Activated naive CD4-positive, alpha-beta T cell treated with Interleukin-2 at 50 U/mL for 16 hours (primary cell): ENCODE measurements around the gene PYCARD.
"Not testable (repeated sequence)": the region's sequence is repeated elsewhere in the genome, so short reads cannot be mapped to it uniquely, and the experiment has no call there.

Experiments used
- DNase-seq: peaks from one replicate; pipeline ENCODE4 v3.0.0-alpha.2; 2020

PYCARD gene

DNA sequence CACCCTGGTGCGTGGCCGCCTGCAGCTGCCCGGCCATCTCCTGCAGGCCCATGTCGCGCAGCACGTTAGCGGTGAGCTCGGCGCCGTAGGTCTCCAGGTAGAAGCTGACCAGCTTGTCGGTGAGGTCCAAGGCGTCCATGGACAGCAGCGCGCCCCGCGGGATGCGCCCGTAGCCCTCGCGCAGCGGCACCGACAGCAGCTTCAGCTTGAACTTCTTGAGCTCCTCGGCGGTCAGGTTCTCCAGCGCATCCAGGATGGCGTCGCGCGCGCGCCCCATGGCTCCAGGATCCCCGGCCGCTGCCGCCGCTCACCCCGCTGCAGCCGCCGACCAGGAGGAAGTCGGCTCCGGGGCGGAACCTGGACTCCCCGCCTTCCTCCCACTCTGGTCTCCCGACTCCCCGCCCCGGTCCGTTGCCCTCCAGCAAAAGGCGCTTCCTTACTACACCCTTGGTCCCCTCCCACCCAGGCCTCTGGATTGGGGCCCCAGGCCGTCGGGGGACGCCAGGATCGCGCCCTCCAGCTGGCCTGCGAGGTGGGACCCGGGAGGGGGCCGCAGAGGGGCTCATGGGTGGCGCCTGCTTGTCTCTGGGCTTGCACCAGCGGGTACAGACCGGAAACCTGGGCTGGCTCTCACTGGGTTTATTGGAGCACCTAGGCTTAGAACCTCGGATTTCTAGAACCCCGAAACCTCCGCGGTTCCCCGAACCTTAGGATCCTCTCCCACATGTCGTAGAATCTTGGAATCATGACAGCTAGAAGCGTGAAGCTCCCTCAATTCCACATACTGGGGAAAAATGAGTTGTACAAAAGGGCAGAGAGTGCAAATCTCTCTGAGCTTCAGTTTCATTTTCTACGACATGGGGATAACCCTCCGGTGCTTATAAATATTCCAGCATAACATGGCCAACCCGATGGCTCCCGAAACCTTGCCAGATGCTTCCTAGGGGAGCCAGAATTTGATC lies at the start of gene PYCARD:
PYCARD (minus strand) TSS at position 347 of the 962 bp plus-strand sequence; CDS start at position 277, 70 bp downstream.
- DNase-seq, result peak; percentile 33

DNA sequence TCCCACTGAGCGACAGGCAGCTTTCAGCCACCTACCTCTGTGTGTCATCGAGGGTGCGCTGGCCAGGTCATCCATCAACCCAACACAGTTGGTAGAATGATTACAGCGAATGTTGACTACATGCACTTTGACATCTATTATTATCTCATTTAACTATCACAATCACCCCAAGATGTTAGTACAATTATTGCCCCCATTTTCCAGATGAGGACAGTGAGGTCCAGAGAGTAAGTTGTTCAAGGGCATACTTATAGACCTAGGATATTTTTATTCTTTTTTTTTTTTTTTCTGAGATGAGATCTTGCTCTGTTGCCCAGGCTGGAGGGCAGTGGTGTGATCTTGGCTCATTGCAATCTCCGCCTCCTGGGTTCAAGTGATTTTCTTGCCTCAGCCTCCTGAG lies 48.9 kb upstream of the PYCARD start:
- DNase-seq, result no peak

DNA sequence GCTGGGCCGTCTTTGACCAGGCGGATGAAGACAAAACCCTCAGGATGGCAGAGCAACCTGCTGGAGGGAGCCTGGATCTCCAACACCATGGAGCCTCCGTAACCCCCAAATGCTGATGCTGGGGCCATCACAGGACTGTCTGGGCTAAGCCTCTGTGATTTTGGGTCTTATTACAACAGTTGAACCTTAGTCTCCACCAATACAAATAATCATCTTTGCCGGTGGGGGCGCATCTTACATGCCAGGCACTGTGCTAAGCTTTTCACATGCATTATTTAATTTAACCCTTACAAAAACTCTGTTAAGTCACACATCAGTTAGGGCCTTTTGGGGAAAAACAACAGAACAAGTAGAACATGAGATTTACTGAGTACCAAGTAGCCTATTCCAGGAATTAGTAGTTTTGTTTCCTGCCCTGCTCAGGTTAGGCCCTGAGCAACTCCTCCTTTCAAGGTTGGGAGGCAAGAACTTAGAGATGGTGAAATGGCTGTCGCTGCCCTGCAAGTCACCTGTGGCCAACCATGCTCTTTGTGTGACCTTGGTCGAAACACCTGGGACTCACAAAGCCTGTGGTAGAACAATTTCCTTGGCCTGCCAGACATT lies 48.3 kb upstream of the PYCARD start:
- no peak for DNase-seq

DNA sequence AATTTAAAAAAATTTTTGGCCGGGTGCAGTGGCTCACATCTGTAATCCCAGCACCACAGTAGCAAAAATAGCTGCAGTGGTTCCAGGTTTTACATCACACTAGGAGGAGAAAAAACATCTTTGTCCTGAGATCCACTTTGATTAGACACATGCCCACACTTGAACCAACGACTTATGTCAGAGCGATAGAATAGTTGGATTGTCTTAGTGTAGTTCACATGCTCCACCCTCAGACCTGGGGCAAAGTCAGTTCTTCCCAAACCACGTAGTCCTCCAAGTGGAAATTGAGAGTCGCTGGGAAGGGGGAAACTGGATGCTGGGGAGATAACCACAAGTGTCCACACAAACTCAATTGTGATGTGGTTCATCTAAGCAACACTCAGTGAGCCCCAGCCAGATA lies 45.8 kb upstream of the PYCARD start:
- no peak for DNase-seq

DNA sequence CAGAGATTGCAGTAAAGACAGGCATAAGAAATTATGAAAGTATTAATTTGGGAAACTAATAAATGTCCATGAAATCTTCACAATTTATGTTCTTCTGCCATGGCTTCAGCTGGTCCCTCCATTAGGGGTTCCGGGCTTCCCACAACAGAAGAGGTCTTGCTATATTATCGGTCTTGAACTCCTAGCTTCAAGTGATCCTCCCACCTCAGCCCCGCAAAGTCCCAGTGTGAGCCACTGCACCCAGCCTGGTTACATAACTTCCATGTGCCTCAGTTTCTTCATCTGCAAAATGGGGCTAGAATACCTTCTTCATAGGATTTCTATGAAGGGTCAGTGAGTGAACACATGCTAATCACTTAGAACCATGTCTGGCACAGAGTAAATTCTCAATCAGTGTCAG lies 43.7 kb upstream of the PYCARD start:
- no peak for DNase-seq

DNA sequence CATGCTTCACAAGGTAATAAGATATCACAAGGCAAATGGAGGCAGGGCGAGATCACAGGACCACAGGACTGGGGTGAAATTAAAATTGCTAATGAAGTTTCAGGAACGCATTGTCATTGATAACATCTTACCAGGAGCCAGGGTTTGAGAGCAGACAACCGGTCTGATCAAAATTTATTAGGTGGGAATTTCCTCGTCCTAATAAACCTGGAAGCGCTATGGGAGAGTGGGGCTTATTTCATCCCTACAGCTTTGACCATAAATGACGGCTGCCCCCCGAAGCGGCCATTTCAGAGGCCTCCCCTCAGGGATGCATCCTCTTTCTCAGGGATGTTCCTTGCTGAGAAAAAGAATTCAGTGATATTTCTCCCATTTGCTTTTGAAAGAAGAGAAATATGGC lies 43.0 kb upstream of the PYCARD start:
- DNase-seq, result not testable (repeated sequence)

DNA sequence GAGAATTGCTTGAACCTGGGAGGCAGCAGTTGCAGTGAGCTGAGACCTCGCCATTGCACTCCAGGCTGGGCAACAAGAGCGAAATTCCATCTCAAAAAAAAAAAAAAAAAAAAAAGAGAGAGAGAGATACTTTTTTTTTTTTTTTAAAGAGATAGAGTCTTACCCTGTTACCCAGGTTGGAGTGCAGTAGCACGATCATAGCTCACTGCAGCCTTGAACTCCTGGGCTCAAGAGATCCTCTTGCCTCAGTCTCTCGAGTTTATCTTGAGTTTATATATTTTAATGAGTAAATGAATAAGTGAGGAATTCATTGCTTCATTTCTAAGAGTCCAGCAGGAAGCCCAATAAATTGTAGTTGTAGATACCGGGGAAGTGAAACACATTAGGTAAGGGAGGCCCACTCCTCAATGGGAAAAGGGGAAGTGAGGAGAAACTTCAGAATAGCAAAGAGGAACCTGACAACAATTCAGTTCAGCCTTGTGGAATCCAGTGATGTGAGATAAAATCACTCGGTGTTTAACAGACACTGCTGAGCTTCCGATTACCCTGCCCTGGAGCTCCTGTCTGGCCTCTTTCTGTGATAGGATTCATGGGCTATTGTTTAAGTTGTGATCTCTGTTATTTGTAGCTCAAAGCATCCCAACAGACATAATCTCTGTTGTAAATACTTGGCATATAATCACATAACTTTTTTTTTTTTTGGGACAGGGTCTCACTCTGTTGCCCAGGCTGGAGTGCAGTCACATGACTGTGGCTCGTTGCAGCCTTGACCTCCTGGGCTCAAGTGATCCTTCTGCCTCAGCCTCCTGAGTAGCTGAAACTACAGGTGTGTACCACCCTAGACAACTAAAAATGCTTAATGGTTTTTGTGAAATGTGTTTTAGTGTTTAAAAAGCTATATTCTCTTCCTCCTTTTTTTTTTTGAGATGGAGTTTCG lies 41.4 kb upstream of the PYCARD start:
- no peak for DNase-seq

DNA sequence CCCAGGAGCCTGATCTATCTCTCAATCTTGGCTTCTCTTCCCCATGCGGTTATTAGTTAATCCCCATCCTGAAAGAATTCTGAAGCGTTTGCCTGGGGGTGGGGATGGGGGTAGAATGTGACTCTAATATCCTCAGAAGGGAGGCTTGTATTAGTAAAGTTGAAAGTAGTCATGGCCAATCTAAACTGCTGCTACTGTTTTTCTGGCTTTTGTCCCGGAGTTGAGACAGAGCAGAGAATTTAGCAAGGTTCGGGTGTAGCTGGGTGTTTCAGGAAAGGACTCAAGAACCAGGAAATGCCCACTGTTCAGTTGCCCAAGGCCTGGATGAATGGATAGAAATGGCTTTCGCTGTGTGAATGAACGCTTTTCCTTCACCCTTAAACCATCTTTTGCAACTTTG lies 39.6 kb upstream of the PYCARD start:
- no peak for DNase-seq

DNA sequence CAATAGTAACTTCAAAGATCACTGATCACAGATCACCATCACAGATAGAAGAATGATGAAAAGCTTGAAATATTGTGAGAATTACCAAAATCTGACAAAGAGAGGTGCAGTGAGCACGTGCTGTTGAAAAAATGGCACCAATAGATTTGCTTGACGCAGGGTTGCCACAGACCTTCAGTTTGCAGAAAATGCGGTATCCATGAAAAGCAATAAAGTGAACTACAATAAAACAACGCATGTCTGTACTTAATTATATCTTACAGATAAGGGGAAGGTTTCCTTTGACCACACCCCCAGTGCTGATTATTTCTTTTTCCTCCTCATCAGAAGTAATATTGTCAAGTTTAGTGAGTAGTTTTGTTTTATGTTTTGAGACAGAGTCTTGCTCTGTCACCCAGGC lies 35.5 kb upstream of the PYCARD start:
- no peak for DNase-seq

DNA sequence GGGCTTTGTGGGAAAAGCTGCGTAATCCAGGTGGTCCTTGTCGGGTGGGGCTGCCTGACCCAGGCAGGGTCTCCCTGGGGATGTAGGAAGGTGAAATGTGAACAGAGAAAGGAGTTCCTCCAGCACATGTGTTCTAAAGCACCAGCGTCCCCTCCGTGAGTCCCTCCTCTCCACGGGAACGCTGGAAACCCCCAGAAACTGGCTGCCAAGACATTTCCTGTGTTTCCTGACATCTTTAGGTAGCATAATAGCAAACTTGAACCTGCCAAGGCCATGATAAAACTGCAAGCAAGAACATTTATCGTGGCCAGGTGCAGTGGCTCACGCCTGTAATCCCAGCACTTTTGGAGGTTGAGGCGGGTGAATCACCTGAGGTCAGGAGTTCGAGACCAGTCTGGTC lies 26.9 kb upstream of the PYCARD start:
- DNase-seq, result no peak

DNA sequence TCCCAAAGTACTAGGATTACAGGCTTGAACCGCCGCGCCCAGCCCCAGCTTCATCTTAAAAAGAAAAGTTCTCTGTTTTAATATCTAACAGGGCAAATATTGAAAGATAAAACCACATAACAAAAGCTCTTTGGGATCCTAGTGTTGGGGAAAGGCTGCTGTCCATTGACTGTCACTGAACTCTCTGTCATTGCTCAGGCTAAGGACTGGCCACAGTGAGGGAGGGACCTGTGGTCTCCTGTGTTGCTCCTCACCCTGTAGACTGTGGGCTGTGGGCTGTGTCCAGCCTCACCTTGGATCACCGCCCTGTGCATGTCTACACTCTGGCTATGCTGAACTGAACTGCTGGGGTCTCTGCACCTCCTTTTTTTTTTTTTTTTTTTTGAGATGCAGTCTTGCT lies 25.6 kb upstream of the PYCARD start:
- DNase-seq, result no peak

DNA sequence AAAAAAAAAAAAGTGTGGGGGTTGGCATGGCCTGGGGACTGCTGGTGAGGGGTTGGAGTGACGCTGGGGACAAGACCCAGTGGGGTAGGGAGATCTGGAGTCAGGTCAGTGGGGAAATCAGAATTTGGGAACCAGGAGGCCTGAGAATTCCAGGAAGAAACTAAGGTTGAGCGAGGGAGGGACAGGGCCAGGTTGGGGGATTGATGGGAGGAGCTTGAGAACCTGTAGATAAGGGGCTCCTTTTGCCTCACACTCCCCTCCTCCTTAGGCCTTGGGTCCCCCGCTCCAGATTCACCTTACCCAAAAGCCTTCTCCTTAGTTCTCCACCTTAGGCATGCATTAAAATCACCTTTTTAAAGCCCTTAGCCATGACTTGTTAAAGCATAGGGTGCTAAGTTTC lies 22.6 kb upstream of the PYCARD start:
- DNase-seq, result no peak

DNA sequence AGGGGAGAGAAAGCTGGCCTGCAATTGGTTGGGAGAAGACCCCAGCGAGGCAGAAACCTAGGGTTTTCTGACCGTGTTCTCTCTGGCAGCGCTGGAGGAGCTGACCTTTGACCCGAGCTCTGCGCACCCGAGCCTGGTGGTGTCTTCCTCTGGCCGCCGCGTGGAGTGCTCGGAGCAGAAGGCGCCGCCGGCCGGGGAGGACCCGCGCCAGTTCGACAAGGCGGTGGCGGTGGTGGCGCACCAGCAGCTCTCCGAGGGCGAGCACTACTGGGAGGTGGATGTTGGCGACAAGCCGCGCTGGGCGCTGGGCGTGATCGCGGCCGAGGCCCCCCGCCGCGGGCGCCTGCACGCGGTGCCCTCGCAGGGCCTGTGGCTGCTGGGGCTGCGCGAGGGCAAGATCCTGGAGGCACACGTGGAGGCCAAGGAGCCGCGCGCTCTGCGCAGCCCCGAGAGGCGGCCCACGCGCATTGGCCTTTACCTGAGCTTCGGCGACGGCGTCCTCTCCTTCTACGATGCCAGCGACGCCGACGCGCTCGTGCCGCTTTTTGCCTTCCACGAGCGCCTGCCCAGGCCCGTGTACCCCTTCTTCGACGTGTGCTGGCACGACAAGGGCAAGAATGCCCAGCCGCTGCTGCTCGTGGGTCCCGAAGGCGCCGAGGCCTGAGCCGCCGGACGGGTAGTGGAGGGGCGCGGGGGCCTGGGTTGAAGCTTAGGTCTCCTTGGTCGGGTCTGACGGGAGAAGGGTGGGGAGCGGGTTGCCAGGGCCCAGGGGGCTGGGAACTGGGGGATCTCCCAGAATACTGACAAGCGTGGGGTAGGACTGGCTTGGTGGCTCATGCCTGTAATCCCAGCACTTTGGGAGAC lies 21.8 kb upstream of the PYCARD start:
- DNase-seq, result no peak

DNA sequence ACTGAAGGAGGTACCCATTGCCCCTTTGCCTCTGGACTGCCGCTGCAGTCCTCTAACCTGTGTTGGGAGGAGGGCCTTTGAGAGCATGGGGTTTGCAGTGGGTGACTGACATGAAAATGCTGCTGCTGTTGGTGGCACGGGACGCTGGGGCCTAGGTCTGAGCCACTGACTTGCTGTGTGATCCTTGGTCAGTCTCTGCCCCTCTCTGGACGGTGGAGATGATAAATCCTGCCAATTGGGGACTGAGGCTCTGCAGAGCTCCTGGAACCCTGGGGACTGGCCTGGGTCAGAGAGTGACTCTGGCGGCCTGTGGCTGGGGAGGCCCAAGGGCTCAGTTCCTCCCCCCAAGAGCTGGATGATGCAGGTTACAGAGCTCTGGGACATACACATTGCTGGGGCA lies 20.5 kb upstream of the PYCARD start:
- DNase-seq, result no peak

DNA sequence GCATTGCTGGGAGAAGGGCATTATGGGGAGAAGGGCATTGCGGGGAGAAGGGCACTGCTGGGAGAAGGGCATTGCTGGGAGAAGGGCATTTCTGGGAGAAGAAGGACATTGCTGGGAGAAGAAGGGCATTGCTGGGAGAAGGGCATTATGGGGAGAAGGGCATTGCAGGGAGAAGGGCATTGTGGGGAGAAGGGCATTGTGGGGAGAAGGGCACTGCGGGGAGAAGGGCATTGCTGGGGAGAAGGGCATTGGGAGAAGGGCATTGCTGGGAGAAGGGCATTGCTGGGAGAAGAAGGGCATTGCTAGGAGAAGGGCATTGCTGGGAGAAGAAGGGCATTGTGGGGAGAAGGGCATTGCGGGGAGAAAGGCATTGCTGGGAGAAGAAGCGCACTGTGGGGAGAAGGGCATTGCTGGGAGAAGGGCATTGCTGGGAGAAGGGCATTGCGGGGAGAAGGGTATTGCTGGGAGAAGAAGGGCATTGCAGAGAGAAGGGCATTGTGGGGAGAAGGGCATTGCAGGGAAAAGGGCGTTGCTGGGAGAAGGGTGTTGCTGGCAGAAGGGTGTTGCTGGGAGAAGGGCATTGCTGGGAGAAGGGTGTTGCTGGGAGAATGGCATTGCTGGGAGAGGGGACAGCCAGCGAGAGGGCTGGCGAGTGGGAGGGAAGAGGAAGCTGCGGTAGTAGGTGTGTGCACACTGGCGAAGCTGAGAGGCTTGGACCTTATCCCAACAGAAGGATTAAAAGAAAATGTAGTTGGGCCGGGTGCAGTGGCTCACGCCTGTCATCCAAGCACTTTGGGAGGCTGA lies 19.0 kb upstream of the PYCARD start:
- no peak for DNase-seq

DNA sequence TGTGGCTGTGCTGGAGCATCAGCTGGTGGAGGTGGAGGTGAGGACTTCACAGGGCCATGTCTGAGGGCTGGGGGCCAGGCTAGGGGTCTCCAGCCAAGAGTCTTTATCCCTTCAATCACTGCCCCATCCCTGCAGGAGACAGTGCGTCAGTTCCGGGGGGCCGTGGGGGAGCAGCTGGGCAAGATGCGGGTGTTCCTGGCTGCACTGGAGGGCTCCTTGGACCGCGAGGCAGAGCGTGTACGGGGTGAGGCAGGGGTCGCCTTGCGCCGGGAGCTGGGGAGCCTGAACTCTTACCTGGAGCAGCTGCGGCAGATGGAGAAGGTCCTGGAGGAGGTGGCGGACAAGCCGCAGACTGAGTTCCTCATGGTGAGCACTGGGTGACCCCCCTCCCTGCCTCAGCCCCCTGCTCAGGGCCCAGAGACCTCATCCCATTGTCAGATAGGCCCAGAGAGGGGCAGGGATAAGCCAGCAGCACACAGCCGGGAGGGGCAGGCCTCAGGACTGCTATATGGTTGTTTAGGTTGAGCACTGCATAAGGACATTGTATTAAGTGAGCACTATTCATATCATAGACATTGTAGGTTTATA lies 16.7 kb upstream of the PYCARD start:
- DNase-seq, result no peak

DNA sequence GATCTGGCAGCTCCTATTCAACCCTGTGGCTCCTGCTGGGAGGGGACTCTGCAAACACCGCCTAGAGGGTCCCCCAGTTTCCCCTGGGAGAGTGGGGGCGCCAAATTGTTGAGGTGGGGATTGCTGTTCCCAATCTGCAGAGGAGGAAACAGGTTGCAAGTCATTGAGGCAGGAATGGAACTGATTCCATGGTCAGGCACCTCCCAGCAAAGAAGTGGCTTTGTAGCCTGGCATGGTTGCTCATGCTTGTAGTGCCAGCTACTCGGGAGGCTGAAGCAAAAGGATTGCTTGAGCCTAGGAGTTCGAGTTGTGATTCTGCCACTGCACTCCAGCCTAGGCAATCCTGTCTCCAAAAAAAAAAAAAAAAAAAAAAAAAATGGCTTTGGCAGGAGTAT lies 14.6 kb upstream of the PYCARD start:
- DNase-seq, result no peak

DNA sequence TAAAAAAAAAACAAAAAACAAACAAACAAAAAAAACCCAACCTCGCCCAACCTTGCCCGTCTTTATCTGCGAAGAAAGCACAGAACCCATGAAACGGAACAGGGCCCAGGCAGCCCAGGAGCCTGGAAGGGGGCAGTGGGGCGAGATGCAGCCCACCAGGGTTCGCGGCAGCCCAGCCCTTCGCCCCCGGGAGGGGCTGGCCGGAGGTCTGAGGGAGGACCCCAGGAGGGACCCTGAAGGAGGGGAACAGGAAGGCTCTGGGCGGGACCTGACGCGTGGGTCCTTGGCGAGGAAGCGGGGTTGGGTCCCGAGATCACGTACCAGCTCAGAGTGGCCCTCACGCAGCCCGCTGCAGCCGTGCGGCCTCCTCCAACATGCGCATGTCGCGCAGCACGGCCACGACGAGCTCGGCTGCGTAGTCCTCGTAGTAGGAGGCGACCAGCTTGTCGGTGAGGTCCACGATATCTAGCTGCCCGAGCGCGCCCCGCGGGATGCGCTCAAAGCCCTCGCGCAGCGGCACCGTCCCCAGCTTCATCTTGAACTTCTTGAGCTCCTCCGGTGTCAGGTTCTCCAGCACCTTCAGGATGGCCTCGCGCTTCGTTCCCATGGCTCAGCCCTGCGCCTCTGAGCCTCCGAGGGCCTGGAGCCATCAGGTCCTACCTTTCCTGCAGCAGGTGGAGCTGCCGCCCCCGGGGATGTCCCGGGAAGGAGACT lies 14.0 kb upstream of the PYCARD start, which contains the start of gene PYDC1:
PYDC1 (minus strand) TSS at position 714 of the 714 bp plus-strand sequence; CDS start at position 607, 107 bp downstream.
- no peak for DNase-seq

DNA sequence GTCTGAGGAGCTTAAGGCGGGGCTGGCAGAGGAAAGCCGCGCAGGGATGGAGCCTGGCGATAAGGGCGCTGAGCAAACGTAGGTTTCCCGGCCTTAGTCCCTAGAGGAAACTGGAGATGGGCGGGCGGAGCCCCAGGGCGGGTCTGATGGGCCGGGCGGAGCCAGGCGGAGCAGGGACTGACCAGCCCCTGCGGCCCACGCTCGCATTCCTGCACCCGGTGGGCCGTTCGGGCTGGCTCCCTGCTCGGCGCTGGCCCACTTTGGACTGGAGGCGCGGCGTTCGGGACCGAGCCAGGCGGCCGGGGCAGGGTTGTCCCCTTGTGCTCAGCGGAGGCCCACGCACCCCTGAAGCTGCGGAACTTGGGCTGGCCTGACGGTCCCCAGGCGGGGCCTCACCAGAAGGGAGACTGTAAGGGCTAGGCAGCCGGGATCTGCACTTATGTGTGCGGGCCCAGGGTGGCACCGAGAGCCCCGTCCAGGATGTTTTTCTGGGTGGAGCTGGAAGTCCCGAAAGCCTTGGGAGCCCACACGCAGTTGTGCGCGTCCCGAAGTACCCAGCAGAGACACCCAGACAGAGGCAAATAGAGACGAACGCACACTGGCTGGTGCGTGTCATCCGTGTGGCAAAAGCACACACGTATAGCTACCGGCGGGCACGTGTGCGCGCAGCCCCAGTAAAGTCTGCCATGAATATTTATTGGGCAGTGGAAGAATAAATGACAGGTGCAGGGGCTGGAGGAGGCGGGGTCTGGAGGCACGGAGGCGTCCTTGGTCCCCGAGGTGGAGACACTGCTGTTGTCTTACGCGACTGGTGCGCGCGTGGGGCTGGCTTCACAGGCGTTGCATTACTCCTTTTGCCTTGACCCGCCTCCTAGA lies 13.0 kb upstream of the PYCARD start:
- DNase-seq, result peak; percentile 25
